Embryonic facial prominence (tissue), 1 donor: Measurements from ENCODE around the gene PRAMEF20.

ENCODE experiments used
- DNase-seq: peaks from one replicate; pipeline ENCODE4 v3.0.0-alpha.2; 2016; ENCODE audit errors: extremely low spot score

Gene PRAMEF20

DNA sequence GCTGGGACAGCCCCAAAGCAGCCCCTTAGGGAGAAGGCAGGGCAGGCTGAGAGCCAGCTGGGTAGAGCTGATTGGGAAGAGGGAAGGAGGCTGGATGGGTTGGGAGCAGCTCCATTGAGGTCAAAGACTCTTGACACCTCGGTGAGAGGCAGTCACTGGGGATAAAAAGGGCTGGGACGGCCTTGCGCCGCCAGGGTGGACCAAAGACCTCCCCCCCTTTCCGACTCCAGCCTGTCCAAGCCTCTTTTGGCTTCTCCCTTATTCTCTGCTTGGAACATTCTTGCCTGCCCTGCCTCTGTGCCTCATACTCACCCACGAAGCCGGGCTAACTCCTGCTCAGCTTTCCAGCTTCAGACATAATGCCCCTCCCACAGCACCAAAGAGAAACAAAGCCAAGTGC lies 52.4 kb downstream of the PRAMEF20 start:
- DNase-seq = no peak

DNA sequence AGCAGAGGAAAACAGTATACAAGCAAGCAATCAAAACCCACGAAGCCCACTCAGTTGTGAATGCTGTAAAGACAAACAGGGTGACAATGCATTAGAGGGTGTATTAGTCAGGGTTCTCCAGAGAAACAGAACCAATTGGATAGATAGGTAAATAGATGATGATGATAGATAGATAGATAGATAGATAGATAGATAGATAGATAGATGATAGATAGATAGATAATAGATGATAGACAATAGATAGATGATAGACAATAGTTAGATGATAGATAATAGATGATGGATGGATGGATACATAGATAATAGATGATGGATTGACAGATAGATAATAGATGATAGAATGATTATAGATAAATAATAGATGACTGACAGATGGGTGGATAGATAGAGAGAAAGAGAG lies 55.3 kb downstream of the PRAMEF20 start:
- DNase-seq = no peak

DNA sequence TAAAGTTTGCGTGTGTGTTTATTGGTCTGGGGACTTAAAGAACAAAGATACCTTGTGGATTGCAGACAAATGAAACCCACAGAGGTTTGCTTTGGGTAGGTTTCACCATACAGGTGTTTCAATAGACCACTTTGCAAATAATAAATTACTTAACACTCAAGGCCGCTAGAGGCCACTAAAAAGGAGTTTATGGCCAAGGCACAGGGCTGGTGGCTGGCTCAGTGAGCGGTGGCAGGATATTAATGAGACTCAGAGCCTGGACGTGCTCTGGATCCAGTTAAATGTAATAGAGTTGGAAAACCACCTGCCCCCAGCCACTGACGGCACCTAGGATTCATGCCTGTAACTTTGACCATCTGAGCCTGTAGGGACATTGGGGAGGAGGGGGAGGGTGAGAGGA lies 59.1 kb downstream of the PRAMEF20 start:
- DNase-seq = no peak
